Measurements from ENCODE around the gene CYP2A7. TPM values are rescaled to one million over a fixed set of nuclear protein-coding genes. Genes with fewer than 3 reads are reported as not detected.
"Not testable (repeated sequence)": the region's sequence is repeated elsewhere in the genome, so short reads cannot be mapped to it uniquely, and the experiment has no call there.

Gene CYP2A7
- polyA plus RNA-seq, 3 donors from 2014 or later = not detected

DNA sequence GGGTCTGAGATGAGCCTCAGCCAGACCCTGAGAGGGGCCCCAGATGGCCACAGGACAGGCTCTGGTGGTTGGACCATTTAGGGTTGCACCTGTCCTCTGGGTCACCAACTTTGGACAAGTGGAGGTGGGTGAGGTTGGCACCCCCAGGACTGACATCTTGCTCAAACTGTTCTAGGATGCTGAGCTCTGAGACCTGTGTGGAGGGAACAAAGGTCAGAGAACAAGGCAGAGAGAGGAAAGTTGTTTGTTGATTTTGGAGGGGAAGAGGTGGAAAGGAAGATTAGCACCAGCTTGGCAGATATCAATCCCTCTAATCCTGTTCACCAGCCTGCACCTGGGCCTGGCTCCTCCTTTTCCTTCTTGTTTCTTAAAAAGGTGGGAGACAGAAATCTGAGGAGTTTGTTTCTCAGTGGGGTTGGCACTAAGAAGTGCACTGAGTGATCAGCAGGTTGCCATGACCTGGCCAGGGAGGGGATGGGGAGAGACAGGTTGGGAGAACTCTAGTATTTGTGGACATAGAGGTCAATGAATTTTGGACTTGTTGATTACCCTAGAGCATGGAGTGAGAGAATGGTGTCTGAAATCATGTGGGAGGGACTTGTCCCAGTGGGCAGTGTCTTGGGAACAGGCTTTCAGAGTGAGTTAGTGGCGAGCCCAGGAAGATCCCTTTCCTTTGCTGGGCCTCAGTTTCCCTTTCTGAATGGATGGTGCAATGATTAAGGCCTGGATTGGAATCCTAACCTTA lies 2.3 kb upstream of the CYP2A7 start:
- peaks cover 5 to 13% (median 9%) of the 10 kb centered on the region in 3 donors for H3K27me3 Mint-ChIP-seq (ENCODE audit: low read depth in 3 of 3)
- not testable (repeated sequence) for DNase-seq

GRCh38 chr19:40879349-40879748 lies 2.7 kb downstream of the CYP2A7 start:
- Mint-ChIP-seq H3K4me3 (peak overlapping the region in 1 of 5 donors; percentile 6), H3K27me3 (ENCODE audit: low read depth in 3 of 3) (peaks cover 7 to 19% (median 19%) of the 10 kb centered on the region in 3 donors), H3K4me1 (peaks cover 16 to 22% of the 10 kb centered on the region in 2 donors), H3K27ac (peak overlapping the region in 2 of 6 donors; percentile 11 to 55)
- not testable (repeated sequence) for H3K9me3 Mint-ChIP-seq, H3K36me3 Mint-ChIP-seq, DNase-seq

More for the DNA sequence above, 2.3 kb upstream of the CYP2A7 start:
- H3K27ac Mint-ChIP-seq, H3K36me3 Mint-ChIP-seq, H3K4me1 Mint-ChIP-seq, H3K9me3 Mint-ChIP-seq, H3K4me3 Mint-ChIP-seq: not testable (repeated sequence)

- H3K27ac Mint-ChIP-seq = peak overlapping the region; percentile 80 to 93 (median 91)
Observed at GRCh38 chr19:40875526-40875951, 6.5 kb downstream of the CYP2A7 start.

GRCh38 chr19:40874874-40875273 lies 7.2 kb downstream of the CYP2A7 start:
- H3K27me3 Mint-ChIP-seq (ENCODE audit: low read depth in 3 of 3) = peaks cover 10 to 21% (median 15%) of the 10 kb centered on the region in 3 donors
- H3K4me1 Mint-ChIP-seq = peaks cover 16 to 22% of the 10 kb centered on the region in 2 donors
- peak overlapping the region; percentile 80 to 93 (median 91) for H3K27ac Mint-ChIP-seq
- not testable (repeated sequence) for H3K36me3 Mint-ChIP-seq, H3K9me3 Mint-ChIP-seq, DNase-seq
- H3K4me3 Mint-ChIP-seq = peak overlapping the region; percentile 74 to 89 (median 80)

More at GRCh38 chr19:40875526-40875951, 6.5 kb downstream of the CYP2A7 start:
- H3K4me1 Mint-ChIP-seq = peaks cover 16 to 22% of the 10 kb centered on the region in 2 donors
- peak overlapping the region; percentile 74 to 89 (median 80) for H3K4me3 Mint-ChIP-seq
- peak; percentile 78 to 89 (median 82) for DNase-seq
- not testable (repeated sequence) for H3K9me3 Mint-ChIP-seq, H3K36me3 Mint-ChIP-seq
- H3K27me3 Mint-ChIP-seq (ENCODE audit: low read depth in 3 of 3) = peaks cover 8 to 20% (median 15%) of the 10 kb centered on the region in 3 donors

DNA sequence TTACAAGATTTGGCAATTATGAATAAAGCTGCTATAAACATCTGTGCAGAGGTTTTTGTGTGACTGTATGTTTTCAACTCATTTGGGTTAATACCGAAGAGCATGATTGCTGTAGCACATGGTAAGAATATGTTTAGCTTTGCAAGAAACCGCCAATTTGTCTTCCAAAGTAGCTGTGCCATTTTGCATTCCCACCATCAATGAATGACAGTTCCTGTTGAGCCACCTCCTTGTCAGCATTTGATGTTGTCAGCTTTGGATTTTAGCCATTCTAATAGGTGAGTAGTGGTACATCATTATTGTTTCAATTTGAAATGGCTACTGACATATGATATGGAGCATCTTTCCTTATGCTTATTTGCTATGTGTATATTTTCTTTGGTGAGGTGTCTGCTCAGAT lies 8.2 kb downstream of the CYP2A7 start:
- not testable (repeated sequence) for H3K36me3 Mint-ChIP-seq, H3K27ac Mint-ChIP-seq, H3K9me3 Mint-ChIP-seq, DNase-seq, H3K4me3 Mint-ChIP-seq
- peaks cover 16 to 22% of the 10 kb centered on the region in 2 donors for H3K4me1 Mint-ChIP-seq
- H3K27me3 Mint-ChIP-seq (ENCODE audit: low read depth in 3 of 3) = peaks cover 8 to 15% (median 14%) of the 10 kb centered on the region in 3 donors

GRCh38 chr19:40872209-40872608 lies 9.8 kb downstream of the CYP2A7 start:
- Mint-ChIP-seq H3K27me3 (ENCODE audit: low read depth in 3 of 3) (peaks cover 8 to 12% (median 9%) of the 10 kb centered on the region in 3 donors), H3K9me3 (no peaks in the 10 kb centered on the region), H3K36me3 (no peaks in the 10 kb centered on the region), H3K4me1 (peaks cover 16 to 22% of the 10 kb centered on the region in 2 donors), H3K4me3 (no peak overlapping the region), H3K27ac (no peak overlapping the region)
- DNase-seq = no peak

- Mint-ChIP-seq H3K27ac (no peak overlapping the region), H3K36me3 (no peaks in the 10 kb centered on the region), H3K9me3 (no peaks in the 10 kb centered on the region), H3K27me3 (ENCODE audit: low read depth in 3 of 3) (peaks cover 2 to 9% (median 5%) of the 10 kb centered on the region in 3 donors), H3K4me3 (no peak overlapping the region), H3K4me1 (no peaks in the 10 kb centered on the region)
- DNase-seq = no peak
Observed at GRCh38 chr19:40867701-40868100, 14.3 kb downstream of the CYP2A7 start.

DNA sequence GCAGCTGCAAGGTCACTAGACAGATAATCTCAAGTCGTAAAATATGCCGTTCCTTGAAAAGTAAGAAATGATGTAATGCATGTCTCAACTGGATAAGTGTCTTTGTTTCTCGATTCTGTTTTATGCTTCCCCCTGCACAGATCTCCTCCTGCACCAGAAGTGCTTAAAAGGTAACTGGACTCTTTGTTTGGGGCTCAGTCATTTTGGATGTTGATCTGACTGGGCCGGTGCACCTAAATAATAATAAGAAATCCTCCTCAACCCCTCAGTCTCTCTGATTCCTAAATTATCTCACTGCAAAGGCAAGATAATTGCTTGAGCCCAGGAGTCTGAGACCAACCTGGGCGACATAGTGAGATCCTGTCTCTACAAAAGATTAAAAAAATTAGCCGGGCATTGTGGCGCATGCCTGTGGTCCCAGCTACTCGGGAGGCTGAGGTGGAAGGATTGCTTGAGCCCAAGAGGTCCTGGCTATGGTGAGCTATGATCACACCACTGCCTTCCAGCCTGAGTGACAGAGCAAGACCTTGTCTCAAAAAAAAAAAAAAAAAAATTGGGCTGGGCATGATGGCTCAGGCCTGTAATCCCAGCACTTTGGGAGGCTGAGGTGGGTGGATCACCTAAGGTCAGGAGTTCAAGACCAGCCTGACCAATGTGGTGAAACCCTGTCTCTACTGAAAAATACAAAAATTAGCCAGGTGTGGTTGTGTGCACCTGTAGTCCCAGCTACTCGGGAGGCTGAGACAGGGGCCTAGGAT lies 17.1 kb downstream of the CYP2A7 start:
- not testable (repeated sequence) for H3K36me3 Mint-ChIP-seq; DNase-seq; H3K4me3 Mint-ChIP-seq; H3K4me1 Mint-ChIP-seq; H3K27me3 Mint-ChIP-seq (ENCODE audit: low read depth in 3 of 3); H3K9me3 Mint-ChIP-seq
- H3K27ac Mint-ChIP-seq = peak overlapping the region in 1 of 6 donors; percentile 25

- no peak overlapping the region for H3K4me3 Mint-ChIP-seq
- no peak overlapping the region for H3K27ac Mint-ChIP-seq
- no peak for DNase-seq
- no peaks in the 10 kb centered on the region for H3K4me1 Mint-ChIP-seq
- H3K27me3 Mint-ChIP-seq (ENCODE audit: low read depth in 3 of 3) = peaks cover 0 to 1% (median 0%) of the 10 kb centered on the region in 3 donors
- H3K9me3 Mint-ChIP-seq = no peaks in the 10 kb centered on the region
- H3K36me3 Mint-ChIP-seq = no peaks in the 10 kb centered on the region
Observed at GRCh38 chr19:40862785-40863184, 19.2 kb downstream of the CYP2A7 start.

DNA sequence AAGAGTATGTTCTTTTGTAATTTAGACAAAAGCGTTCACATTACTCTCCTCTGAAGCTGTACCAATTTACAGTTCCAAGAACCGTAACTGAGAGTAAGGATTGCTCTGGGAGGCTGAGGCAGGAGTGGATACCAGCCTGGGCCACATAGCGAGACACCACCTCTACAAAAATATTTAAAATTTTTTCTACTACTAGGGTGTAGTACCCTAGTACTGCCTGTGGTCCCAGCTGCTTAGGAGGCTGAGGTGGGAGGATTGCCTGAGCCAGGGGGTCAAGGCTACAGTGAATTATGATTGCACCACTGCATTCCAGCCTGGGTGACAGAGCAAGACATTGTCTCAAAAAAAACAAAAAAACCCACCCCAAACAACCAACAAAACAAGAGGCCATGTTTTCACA lies 19.7 kb downstream of the CYP2A7 start:
- DNase-seq = no peak
- Mint-ChIP-seq H3K27ac (no peak overlapping the region), H3K27me3 (ENCODE audit: low read depth in 3 of 3) (no peaks in the 10 kb centered on the region), H3K4me1 (no peaks in the 10 kb centered on the region), H3K36me3 (no peaks in the 10 kb centered on the region), H3K4me3 (no peak overlapping the region), H3K9me3 (no peaks in the 10 kb centered on the region)

DNA sequence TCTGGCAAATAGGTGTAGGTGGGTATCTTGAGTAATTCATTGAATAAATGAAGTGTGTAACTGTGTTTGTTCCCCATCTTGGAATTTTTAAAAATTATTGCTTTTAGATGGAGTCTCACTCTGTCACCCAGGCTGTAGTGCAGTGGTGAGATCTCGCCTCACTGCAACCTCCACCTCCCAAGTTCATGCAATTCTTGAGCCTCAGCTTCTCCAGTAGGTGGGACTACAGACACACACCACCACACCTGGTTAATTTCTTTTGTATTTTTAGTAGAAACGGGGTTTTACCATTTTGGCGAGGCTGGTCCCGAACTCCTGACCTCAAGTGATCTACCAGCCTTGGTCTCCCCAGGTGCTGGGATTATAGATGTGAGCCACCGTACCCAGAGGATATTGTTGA lies 23.9 kb downstream of the CYP2A7 start:
- Mint-ChIP-seq H3K27ac (no peak overlapping the region), H3K4me1 (no peaks in the 10 kb centered on the region), H3K4me3 (no peak overlapping the region), H3K36me3 (no peaks in the 10 kb centered on the region), H3K9me3 (no peaks in the 10 kb centered on the region), H3K27me3 (ENCODE audit: low read depth in 3 of 3) (no peaks in the 10 kb centered on the region)
- DNase-seq = no peak

- not testable (repeated sequence) for H3K4me3 Mint-ChIP-seq, H3K36me3 Mint-ChIP-seq, H3K9me3 Mint-ChIP-seq, DNase-seq
- peaks cover 11 to 17% of the 10 kb centered on the region in 2 donors for H3K4me1 Mint-ChIP-seq
- peaks cover 15 to 28% (median 17%) of the 10 kb centered on the region in 3 donors for H3K27me3 Mint-ChIP-seq (ENCODE audit: low read depth in 3 of 3)
- H3K27ac Mint-ChIP-seq = peak overlapping the region in 1 of 6 donors; percentile 49
Observed at GRCh38 chr19:40852467-40853152, 29.4 kb downstream of the CYP2A7 start.

- H3K4me3 Mint-ChIP-seq = peak within 1 kb of the TSS in 1 of 5 donors; percentile 66
- H3K27ac Mint-ChIP-seq = peak within 1 kb of the TSS in 4 of 6 donors; percentile 57 to 96 (median 85)
- not testable (repeated sequence) for H3K36me3 Mint-ChIP-seq, H3K9me3 Mint-ChIP-seq, DNase-seq
- H3K27me3 Mint-ChIP-seq (ENCODE audit: low read depth in 3 of 3) = peaks cover 18 to 33% (median 22%) of the 10 kb centered on the region in 3 donors
- H3K4me1 Mint-ChIP-seq = peaks cover 14 to 25% of the 10 kb centered on the region in 2 donors
Observed at GRCh38 chr19:40850277-40850676, 31.8 kb downstream of the CYP2A7 start, which contains the start of gene CYP2A6. Gene CYP2A6 (minus strand): TSS chr19:40850447. CDS start chr19:40850426, 21 bp downstream.
